Cardiac fibroblast (primary cell): ENCODE measurements around the gene CENATAC.
"Not testable (repeated sequence)": the region's sequence is repeated elsewhere in the genome, so short reads cannot be mapped to it uniquely, and the experiment has no call there.

ENCODE experiments used
- DNase-seq, 2 donors: peaks; one replicate each; pipeline versions ENCODE4 v3.0.0 to v3.0.0-alpha.2; 2010; ENCODE audit warnings: low read depth in 2 of 2
- H3K4me3 ChIP-seq, 2 donors: replicated peaks in 1 of 2; 1 replicate in 1 of 2; 2 replicates in 1 of 2; pipeline ENCODE4 v1.5.1; 2011; ENCODE audit warnings: low read depth in 2 of 2, low read length in 2 of 2, mild to moderate bottlenecking in 2 of 2, moderate library complexity in 1 of 2
- TF ChIP-seq, protein P1 (sequence below): IDR thresholded peaks from one replicate; pipeline ENCODE4 v1.5.1; 2011; ENCODE audit warnings: low read depth, mild to moderate bottlenecking, low read length, inconsistent platforms

CENATAC gene

DNA sequence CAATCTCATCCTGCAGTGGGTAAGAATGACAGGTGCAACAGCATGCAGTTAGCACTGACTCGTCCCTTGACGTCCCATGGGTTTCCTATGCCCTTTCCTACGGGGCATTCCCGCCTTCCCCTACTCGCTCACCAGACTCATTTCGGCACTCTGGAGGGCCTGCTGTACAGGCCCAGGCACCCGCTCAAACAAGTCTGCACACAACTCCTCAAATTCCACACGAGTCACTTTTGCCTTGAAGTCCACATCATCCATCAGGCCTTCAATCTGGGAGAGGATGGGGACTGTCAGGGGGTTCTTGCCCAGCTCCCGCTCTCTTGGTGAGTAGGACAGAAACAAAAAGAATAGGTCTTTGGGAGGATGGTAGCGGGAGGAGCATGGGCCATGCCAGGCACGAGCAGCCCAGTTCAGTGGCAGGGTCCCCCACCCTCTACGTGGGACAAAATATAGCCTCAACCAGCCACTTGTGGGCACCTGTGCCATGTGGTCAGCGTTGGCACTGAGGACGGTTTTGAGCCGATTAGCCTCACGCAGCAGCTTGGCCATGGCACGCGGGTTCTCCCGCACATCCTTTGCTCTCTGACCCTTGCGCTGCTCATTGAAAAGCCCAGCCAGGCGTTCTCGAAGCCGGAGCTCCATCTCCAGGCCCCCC is 54.4 kb downstream of the CENATAC start:
- DNase-seq: no peak
- no peak overlapping the region for H3K4me3 ChIP-seq
- TF ChIP-seq, protein P1, sequence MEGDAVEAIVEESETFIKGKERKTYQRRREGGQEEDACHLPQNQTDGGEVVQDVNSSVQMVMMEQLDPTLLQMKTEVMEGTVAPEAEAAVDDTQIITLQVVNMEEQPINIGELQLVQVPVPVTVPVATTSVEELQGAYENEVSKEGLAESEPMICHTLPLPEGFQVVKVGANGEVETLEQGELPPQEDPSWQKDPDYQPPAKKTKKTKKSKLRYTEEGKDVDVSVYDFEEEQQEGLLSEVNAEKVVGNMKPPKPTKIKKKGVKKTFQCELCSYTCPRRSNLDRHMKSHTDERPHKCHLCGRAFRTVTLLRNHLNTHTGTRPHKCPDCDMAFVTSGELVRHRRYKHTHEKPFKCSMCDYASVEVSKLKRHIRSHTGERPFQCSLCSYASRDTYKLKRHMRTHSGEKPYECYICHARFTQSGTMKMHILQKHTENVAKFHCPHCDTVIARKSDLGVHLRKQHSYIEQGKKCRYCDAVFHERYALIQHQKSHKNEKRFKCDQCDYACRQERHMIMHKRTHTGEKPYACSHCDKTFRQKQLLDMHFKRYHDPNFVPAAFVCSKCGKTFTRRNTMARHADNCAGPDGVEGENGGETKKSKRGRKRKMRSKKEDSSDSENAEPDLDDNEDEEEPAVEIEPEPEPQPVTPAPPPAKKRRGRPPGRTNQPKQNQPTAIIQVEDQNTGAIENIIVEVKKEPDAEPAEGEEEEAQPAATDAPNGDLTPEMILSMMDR: no peak

DNA sequence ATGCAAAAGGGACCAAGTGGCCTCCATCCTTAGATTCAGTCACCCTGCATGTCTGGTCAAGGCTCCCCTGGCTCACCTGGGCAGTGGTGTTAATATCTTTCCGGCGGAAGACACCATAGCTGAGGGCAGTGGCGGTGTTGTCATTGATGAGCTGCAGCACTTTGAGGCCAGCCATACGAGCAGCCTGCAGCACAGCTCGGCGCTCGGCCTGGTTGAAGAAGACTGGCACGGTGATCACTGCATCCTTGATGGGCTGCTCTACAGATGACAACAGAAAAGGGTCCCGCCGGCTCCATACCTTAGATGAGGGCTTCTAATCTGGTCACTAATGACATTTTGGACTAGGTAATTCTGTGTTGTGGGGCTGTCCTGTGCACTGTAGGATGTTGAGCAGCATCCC is 56.5 kb downstream of the CENATAC start:
- no peak for DNase-seq
- TF ChIP-seq, protein P1: no peak
- H3K4me3 ChIP-seq: no peak overlapping the region

DNA sequence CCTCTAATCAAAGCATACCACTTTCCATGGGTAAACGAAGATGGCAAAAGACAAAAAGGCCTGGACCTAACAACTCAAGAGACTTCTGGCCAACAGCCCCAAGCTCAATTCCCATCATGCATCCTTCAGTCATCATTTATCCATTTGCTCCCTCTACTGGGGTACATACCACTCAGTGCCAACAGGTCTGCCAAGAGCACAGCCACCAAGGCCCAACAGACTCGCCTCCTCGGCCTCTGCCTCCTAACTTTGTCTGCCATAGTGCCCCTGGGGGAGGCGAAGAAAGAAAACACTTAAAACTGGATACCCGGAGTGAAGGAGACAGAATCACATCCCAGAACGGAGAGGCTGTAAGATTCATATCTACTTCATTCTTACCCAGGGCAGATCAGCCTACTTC is 58.0 kb downstream of the CENATAC start:
- DNase-seq: peak; percentile 43 to 50
- peak overlapping the region; percentile 87 to 93 for H3K4me3 ChIP-seq
- TF ChIP-seq, protein P1: peak; percentile 12

- H3K4me3 ChIP-seq: peak overlapping the region; percentile 87 to 93
- TF ChIP-seq, protein P1: no peak
- peak; percentile 5 to 7 for DNase-seq
These were observed 58.6 kb downstream of the CENATAC start for GRCh38 chr11:119056421-119056999.

DNA sequence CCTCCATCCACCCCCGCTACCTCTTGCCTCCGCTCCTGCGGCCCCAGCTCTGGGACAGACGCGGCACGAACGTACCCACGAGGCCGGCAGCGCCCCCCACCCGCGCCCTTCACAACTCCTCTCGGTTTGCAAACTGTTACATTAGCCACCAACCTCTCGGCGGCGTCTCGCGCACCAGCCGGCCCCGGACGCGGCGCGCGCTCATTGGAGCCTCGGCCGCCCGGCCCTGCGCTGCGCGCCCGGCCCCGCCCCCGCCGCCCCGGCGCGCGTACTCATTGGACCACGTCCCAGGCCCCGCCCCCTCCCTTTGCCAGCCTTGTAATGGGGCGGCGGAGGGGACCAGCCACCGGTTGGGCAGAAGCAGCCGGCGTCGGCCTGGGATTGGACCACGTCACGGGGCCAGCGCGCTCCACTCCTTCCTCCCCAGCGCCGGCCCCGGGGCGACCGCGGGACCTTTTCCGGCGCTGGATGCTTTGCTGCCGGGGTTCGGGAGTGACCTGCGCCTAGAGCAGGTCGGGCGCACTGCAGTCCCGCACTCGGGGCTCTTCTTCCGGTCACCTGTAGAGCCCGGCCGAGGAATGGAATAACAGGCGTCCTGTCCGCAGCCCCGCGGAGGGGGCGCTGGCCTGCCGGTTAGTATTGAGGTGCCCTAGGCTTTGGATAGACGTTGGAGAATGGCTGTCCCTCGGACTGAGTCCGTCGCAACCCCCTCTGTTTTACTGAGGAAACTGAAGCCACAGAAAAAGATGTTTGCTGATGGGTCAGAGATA is 59.2 kb downstream of the CENATAC start, which contains the start of gene HYOU1:
Gene HYOU1, minus strand, starts transcription at position 206 of the 770 bp plus-strand sequence. CDS start 1,045 bp downstream, outside the sequence.
- DNase-seq: peak; percentile 96 to 97

DNA sequence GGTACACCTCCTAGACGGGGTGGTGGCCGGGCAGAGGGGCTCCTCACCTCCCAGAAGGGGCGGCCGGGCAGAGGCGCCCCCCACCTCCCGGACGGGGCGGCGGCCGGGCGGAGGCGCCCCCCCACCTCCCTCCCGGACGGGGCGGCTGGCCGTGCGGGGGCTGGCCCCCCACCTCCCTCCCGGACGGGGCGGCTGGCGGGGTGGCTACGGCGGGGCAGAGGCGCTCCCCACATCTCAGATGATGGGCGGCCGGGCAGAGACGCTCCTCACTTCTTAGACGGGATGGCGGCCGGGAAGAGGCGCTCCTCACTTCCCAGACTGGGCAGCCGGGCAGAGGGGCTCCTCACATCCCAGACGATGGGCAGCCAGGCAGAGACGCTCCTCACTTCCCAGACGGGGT is 61.2 kb downstream of the CENATAC start:
- DNase-seq, H3K4me3 ChIP-seq: not testable (repeated sequence)

More for the DNA sequence above, 59.2 kb downstream of the CENATAC start, which contains the start of gene HYOU1:
- TF ChIP-seq, protein P1: peak; percentile 29
- H3K4me3 ChIP-seq: peak within 1 kb of the TSS; percentile 87 to 93

GRCh38 chr11:119061256-119061655 is 63.3 kb downstream of the CENATAC start:
- no peak for DNase-seq
- TF ChIP-seq, protein P1: no peak
- H3K4me3 ChIP-seq: no peak overlapping the region
